Epithelial cell of prostate (primary cell): Measurements from ENCODE around the gene KDELR3.

ENCODE experiments used
- DNase-seq: peaks from one replicate; pipeline ENCODE4 v3.0.0-alpha.2; 2011; ENCODE audit warnings: low read depth, low spot score
- H3K27ac ChIP-seq: fragments of 450-650 bp; 2 replicates; pipeline ENCODE4 v1.5.1; 2017; ENCODE audit warnings: mild to moderate bottlenecking

Gene KDELR3

DNA sequence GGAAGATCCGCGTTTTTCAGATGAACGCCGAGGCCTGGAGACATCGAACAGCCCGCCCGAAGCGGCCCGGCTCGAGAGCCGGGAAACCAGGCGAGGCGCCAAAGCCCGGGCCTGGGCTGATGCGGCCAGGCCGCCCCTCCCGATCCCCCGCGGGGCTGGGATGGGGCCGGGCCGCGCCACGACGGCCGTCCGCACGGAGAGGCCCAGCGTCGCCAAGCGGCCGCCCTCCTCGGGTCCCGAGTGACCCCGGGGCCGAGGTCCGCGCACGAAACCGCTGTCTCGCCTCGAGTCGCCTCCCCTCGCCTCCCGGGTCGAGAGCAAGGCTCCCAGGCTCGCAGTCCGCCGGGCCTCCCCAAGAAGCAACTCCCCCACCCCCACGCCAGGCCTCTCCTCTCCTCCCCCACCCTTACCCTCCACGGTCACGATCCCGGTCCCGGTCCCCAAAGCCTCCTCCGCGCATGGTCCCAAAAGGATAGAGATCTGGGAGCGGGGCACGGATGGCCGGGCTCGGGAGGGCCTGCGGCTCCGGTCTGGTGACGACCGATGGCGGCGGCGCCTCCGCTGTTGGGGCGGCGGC, 37.7 kb downstream of the KDELR3 start:
- no peak for DNase-seq
- peak overlapping the region; percentile 95 for H3K27ac ChIP-seq

DNA sequence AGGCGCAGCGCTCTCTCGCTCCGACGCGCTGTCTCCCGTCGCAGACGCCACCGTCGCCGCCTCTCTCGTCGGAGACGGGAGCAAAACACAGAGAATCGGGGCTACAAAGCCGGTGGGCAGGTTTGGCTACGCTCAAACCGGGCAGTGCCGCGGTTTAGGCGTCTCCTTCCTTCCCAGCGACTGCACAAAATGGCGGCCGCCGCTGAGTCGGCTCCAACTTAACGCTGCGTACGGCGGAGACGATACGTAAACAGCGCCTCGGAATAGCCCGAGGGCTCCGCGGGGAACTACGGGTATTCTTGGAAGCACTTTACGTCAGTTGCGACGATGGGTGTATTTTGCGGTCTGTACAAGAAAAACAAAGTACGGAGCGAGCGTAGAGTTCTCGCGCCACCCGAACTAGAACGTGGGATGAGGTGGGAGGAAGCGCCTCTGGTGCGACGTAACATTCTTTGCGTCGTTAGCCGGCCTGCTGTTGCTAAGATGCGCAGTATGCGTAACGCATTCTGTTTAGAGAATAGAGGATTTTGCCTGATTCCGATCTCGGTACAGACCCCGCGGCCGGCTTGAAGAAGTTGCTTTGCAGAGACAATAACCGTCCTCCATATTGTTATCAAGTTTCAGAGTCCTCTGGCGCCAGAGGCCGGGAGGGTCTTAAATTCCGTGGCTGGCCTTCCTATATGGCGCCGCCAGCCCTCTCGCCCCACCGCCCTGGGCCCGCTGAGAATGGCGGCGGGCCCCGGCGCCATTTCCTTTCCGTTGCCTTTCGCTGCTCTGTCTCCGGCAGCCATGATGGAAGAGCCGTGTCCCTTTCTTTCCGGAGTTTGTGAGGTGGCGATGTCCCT, 38.4 kb downstream of the KDELR3 start, which contains the start of gene DDX17:
TSS of gene DDX17 (minus strand) at position 194 of the 845 bp plus-strand sequence.
- DNase-seq = peak; percentile 78
- peak within 1 kb of the TSS; percentile 95 for H3K27ac ChIP-seq

DNA sequence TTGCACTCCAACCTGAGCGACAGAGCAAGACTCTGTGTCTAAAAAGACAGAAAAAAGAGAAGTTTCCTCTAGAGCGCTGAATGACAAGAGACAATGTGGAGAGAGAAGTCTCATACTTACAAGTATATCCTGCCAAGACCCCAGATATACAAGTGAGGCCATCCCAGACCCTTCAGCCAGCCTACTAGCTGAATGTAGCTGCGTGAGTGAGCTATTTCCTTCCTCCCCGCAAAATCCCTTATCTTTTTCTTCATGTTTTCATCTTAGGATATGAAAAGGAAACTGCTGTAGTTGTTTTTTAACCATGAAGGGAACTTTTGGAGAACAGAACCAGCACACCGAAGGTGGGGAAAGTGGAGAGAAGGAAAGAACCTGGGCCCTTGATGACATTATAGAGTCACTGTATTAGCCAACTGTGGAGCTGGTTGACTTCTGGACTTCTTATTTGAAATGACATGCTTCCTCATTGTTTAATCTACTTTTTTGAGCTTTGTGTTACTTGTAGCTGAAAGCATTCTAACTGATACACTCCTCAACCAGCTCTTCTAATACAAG, 42.6 kb downstream of the KDELR3 start:
- H3K27ac ChIP-seq = no peak overlapping the region
- DNase-seq = no peak

DNA sequence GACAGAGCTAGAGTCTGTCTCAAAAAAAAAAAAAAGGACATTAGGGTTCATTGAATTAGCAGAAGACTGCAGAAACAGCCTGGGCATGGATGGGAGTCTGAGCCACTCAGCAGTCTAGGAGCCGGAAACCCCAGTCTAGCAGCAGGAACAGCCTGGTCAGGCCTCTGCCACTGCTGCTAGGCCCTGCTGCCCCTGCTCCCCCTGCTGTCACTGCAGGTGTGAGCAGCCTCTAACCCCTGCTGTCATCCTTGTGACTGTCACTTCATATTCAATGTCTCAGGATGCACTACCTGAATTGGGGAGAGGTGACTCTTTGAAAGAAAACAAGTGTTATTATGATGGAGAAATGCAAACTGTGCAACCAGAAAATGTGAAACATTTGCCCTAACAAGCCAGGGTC, 45.2 kb downstream of the KDELR3 start:
- H3K27ac ChIP-seq = no peak overlapping the region
- DNase-seq = no peak

DNA sequence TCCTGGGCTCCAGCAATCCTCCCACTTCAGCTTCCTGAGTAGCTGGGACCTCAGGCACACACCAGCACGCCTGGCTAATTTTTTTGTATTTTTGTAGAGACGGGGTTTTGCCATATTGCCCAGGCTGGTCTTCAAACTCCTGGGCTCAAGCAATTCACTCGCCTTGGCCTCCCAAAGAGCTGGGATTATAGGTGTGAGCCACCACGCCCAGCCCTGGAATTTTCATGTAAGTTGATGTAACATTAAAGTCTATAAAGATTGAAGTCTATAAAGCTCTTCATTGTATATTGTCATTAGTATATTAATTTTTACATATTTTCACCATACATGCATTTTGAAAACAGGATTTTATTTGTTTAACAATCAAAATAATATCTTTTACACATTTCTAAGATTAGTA, 50.7 kb downstream of the KDELR3 start:
- DNase-seq = no peak
- no peak overlapping the region for H3K27ac ChIP-seq

DNA sequence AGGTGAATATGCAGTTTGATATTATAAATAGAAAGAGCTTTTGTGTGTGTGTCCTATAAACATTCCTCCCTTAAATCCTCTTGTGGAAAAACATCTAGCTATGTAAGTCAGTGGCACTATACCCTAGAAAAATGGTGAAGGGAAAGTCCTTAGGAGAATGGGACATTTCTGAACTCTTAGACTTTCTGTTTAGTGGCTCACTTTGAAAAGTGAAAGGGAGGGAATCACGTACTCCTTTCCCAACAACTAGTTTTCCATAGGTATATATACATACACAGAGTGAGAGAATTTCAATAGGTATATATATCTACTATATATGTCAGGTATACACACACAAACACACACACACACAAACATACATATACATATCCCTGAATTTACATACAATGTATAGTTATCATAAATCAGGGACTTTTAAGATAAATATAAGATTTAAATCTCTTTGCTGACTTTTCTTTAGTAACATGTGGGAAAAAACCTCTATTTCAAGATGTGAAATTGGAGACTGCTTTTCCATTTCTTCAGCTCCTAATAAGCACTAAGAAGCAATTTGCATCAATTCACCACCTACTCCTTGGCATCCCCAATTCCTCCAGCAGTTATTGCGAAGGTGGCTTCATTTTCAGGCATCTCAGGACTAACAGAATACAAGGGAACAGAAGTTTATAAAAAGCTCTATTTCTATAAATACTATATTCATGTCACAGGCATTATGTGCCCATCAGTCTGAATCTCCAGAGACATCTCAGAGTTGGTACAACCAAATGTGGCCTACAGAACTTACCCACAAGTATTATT, 51.8 kb downstream of the KDELR3 start:
- H3K27ac ChIP-seq = no peak overlapping the region
- no peak for DNase-seq

DNA sequence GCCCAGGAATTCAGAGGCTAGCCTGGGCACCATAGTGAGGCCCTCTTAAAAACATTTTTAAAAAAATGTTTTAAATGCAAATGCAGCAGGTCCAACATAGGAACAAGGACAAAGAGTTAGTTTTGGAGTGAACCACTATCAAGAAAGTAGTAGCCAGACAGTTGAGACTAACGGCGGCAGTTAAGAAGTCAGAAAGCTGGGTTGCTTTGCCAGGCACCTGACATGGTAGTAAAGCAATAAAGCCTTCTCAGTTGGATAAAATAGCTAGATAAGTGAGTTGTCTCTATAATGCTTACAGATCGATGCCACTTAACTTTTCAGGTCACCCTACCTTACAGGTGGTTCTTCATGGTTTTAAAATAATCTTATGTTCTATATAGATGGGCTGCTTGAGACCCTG, 55.1 kb downstream of the KDELR3 start:
- no peak for DNase-seq
- H3K27ac ChIP-seq = no peak overlapping the region

DNA sequence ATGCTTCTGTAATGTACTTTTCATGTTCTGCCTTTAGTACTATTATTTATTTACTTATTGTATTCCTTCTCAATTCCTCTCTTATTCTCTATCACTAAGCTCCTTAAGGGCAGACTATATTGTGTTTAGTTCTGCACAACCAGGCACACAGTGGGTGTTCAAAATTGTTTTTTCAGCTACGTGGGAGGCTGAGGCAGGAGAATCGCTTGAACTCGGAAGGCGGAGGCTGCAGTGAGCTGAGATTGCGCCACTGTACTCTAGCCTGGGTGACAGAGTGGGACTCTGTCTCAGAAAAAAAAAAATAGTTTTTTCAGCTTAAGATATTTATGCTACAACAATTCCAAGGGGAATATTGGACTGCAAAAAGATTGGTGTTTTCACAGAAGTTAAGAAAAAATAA, 55.6 kb downstream of the KDELR3 start:
- H3K27ac ChIP-seq = no peak overlapping the region
- no peak for DNase-seq

DNA sequence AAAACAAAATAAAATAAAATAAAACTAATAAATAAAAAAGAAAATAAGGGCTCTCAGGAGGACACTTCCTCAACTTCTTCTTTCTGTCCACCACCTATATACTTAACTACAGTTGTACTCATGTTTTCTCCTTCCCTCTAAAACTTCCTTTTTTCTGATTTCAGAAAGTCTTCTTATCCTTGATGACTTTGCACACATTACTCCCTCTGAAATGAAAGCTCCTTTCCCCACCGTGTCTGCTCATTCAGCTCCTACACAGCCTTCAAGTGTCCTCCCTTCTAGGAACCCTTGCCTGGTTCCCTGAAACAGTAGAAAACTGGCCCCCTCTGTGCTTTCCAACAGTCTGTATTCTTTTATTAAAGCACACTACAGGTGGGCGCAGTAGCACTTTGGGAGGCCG, 56.5 kb downstream of the KDELR3 start:
- DNase-seq = no peak

DNA sequence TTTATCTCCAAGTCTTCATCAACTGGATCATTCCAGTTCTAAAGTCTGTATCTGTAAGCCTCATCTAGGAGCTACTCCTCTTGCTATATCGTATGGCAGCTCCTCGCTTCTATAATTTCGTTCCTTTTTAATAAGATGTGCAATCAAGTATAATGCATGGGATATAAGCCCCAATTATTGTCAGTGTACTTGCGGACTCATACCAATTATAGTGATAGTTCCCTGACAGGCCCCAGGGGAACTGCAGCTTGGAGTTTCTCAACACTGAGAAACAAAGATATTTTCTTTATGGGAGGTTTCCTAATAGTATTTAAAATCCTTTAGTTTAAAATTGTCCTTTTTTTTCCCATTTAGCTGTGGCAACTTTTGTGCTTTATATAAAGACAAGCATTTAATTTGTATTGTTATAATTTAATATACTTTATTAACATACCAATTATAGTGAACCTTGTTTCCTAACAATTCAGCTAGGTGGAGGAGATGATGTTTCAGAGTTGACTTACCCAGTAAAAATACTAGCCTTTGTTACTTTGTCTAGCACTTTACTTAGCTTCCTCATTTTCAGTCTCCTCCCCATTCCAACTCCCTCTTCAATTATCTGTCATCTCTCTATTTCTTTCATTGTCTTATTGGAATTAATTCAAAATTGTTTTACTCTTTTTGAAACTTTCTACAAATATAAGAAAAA, 63.5 kb downstream of the KDELR3 start:
- no peak for DNase-seq
- H3K27ac ChIP-seq = no peak overlapping the region

More for the DNA sequence above, 56.5 kb downstream of the KDELR3 start:
- H3K27ac ChIP-seq = no peak overlapping the region
